Upper lobe of right lung (tissue), 1 donor: ENCODE measurements around the gene ICOSLG. TPM values are rescaled to one million over a fixed set of nuclear protein-coding genes. Genes with fewer than 3 reads are reported as not detected.
"Not testable (repeated sequence)": the region's sequence is repeated elsewhere in the genome, so short reads cannot be mapped to it uniquely, and the experiment has no call there.

Source experiments
- ATAC-seq: fragments of 200-7000 bp; cut with Tn5 transposase; one replicate; pipeline ENCODE4 v1.9.1; 2020; ENCODE audit warnings: mild to moderate bottlenecking, moderate library complexity
- DNase-seq: peaks from one replicate; pipeline ENCODE4 v3.0.0-alpha.2; 2020
- H3K27ac ChIP-seq: fragments of 200-600 bp; one replicate; pipeline ENCODE4 v1.8.0; 2022
- H3K27me3 ChIP-seq: fragments of 200-600 bp; one replicate; pipeline ENCODE4 v1.8.0; 2022; ENCODE audit warnings: mild to moderate bottlenecking
- H3K36me3 ChIP-seq: fragments of 200-600 bp; one replicate; pipeline ENCODE4 v1.8.0; 2022
- H3K4me1 ChIP-seq: fragments of 200-600 bp; one replicate; pipeline ENCODE4 v1.8.0; 2022
- H3K4me3 ChIP-seq: fragments of 200-600 bp; one replicate; pipeline ENCODE4 v1.8.0; 2022; ENCODE audit warnings: mild to moderate bottlenecking
- H3K9me3 ChIP-seq: fragments of 200-600 bp; one replicate; pipeline ENCODE4 v1.8.0; 2022
- intact Hi-C: fragments of 100-400 bp; cut with DNase I; formaldehyde crosslinking; loops from one replicate; pipeline ENCODE4 v1.11.0; 2022
- total RNA-seq: library from RNA; stranded (reverse); fragmentation: NEBNext Ultra II Directional; extraction: Animal tissue kit (Norgen Biotek cat#: 25700); gene quantifications from one replicate; pipeline ENCODE4 v1.2.1, GENCODE V29; 2021
- TF ChIP-seq, protein P1 (sequence below): fragments of 200-600 bp; IDR thresholded peaks from one replicate; pipeline ENCODE4 v1.8.0; 2022; ENCODE audit warnings: antibody characterized with exemption
- donor health status: DM: no; HTN: yes; CAD: no; lungs with severe emphysema.

ICOSLG gene
- total RNA-seq, 1 donor from 2014 or later, result 11.3 TPM

DNA sequence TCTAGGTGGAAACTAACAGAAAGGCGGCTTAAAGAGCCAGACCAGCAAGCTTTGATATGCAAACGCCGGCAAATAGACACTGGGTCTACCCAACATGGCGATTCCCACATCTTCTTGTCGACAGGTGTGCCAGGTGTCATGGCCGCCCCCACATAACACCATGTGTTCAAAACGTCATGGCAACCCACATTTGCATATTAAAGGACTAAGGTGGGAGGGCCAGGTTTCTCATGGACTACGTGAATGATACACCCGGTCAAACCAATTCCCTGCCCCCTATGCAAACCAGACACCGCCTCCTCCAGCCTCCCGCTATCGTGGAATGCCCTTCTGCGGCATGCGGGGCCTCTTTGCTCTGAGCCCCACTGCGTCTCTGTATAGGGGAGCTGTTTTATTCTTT, 41.3 kb downstream of the ICOSLG start:
- Histone ChIP-seq H3K27me3 (no peaks in the 10 kb centered on the region), H3K4me3 (no peak overlapping the region), H3K27ac (no peak overlapping the region), H3K9me3 (no peaks in the 10 kb centered on the region), H3K36me3 (no peaks in the 10 kb centered on the region), H3K4me1 (no peaks in the 10 kb centered on the region)
- ATAC-seq (no peak), DNase-seq (no peak)
- intact Hi-C loops, result no loop called here
- TF ChIP-seq, protein P1, sequence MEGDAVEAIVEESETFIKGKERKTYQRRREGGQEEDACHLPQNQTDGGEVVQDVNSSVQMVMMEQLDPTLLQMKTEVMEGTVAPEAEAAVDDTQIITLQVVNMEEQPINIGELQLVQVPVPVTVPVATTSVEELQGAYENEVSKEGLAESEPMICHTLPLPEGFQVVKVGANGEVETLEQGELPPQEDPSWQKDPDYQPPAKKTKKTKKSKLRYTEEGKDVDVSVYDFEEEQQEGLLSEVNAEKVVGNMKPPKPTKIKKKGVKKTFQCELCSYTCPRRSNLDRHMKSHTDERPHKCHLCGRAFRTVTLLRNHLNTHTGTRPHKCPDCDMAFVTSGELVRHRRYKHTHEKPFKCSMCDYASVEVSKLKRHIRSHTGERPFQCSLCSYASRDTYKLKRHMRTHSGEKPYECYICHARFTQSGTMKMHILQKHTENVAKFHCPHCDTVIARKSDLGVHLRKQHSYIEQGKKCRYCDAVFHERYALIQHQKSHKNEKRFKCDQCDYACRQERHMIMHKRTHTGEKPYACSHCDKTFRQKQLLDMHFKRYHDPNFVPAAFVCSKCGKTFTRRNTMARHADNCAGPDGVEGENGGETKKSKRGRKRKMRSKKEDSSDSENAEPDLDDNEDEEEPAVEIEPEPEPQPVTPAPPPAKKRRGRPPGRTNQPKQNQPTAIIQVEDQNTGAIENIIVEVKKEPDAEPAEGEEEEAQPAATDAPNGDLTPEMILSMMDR, result no peak

DNA sequence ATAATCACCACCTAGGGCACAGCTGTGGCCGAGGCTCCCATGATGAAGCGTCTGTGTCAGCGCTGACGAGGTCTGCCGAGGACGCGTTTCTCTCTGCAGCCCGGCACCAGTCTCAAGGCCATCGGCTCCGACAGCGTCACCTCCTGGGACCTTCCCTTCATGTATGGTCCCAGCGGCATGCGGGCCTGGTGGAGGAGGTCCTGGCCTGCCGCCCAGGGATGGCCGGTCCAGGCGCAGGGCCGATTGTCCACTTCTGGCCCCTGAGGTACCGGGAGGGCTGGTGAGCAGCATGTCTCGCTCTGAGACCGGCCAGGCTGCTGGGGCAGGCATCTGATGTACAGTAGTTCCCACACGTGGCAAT, 43.6 kb downstream of the ICOSLG start:
- H3K9me3 ChIP-seq, H3K27ac ChIP-seq, H3K4me1 ChIP-seq, ATAC-seq, intact Hi-C loops, H3K36me3 ChIP-seq, H3K27me3 ChIP-seq, H3K4me3 ChIP-seq, DNase-seq: not testable (repeated sequence)

DNA sequence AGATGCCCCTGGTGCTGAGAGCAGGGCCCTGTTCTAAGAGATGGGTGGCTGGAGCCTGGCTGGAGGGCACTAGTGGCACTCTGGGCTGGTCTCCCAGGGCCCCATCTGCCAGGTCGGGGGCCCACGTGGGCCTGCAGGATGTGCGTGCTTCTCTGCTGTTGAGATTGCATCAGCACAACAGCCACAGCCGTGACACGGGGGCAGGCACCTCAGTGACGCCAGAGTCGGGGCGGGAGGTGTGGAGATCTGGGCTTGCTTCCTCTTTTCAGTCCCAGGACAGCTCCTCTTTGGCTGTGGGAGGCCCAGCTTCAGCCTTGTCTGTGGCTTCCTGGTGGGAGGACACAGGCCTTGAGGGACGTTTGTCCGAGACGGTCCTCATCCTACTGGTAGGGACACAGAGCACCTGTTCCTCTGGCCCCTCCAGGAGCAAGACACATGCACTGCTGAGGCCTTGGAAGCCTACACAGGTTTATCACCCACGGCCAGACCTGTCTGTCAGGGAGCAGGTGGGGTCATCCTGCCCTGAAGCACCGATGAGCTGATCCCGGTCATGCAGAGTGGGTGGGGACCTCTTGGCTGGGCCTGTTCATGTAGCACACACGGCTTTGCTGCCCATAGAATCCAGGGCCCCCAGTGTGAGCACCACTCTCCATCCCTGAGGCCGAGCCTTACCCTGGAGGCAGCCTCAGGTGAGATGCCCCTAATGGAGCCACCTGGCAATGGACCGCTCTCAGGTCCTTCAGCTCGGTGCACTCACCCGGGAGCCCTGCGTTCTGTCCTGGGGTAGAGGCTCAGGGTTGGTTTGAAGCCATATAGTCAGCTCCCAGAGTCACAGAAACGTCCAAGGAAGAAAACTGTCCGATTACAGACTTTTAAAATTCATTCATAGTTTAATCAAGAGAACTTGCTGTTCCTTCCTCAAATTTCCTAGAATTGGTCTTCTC, 44.3 kb downstream of the ICOSLG start:
- DNase-seq, H3K9me3 ChIP-seq, H3K27me3 ChIP-seq, H3K36me3 ChIP-seq, H3K4me3 ChIP-seq, H3K4me1 ChIP-seq, intact Hi-C loops, H3K27ac ChIP-seq: not testable (repeated sequence)
- peak; percentile 82 for ATAC-seq

DNA sequence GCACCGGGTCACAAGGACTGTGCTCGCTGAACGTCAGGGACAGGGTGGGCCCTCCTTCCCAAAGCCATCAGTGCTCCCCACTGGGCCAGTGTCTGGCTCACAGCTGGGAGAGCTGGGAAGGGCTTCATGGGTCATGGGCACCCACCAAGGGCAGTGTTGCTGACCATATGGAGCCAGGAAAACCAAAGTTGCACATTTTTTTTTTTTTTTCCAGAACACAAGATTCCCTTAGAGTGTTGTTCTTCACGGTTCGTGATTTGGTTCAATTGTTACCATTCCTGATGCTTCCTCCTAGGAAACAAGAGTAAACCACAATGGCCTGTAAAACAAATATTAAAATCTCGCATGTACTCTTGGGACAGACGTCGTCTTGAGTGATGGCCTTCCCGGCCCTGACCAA, 45.9 kb downstream of the ICOSLG start:
- ATAC-seq, H3K36me3 ChIP-seq: not testable (repeated sequence)

DNA sequence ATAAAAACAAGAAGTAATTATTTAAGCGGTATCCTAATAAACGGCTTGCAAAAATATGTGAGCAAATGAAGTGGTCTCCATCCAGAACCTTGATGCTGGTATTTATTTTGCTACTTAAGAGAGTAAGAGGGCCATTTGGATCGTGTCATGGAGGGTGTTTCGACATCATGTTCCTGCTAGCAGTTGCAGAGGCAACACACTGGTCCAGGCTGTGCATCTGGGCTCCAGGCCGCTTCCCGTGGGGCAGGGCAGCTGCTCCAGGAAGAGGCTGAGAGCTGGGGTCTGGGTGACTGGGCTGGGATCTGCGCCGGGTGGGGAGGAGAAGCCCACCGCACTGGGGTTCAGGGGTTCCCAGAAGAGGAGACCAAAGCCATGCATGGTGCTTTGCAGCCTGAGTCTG, 46.3 kb downstream of the ICOSLG start:
- H3K27ac ChIP-seq, intact Hi-C loops, H3K4me3 ChIP-seq, DNase-seq, H3K27me3 ChIP-seq, H3K9me3 ChIP-seq, H3K4me1 ChIP-seq, H3K36me3 ChIP-seq: not testable (repeated sequence)
- peak; percentile 50 for ATAC-seq

More for the DNA sequence above, 45.9 kb downstream of the ICOSLG start:
- H3K27ac ChIP-seq, H3K9me3 ChIP-seq, H3K4me1 ChIP-seq, DNase-seq, intact Hi-C loops, H3K4me3 ChIP-seq, H3K27me3 ChIP-seq: not testable (repeated sequence)

DNA sequence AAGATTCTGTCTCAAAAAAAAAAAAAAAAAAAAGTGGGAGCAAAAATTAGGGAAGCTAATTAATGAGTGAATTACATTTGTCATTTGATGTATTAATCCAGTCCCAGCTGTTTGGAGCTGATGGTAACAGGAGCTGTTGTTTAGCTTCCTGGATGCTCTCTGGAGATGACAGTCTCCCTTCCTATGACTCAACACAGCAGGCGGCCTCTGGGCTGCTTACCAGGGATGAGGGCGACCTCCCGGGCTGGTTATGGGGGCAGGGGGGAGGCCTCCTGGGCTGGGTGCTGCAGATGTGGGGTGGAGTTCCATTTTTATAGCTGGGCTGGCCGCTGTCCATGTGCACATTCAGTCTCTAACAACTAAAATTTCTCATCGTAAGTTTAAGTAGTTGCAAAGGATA, 47.6 kb downstream of the ICOSLG start:
- intact Hi-C loops, result not testable (repeated sequence)

DNA sequence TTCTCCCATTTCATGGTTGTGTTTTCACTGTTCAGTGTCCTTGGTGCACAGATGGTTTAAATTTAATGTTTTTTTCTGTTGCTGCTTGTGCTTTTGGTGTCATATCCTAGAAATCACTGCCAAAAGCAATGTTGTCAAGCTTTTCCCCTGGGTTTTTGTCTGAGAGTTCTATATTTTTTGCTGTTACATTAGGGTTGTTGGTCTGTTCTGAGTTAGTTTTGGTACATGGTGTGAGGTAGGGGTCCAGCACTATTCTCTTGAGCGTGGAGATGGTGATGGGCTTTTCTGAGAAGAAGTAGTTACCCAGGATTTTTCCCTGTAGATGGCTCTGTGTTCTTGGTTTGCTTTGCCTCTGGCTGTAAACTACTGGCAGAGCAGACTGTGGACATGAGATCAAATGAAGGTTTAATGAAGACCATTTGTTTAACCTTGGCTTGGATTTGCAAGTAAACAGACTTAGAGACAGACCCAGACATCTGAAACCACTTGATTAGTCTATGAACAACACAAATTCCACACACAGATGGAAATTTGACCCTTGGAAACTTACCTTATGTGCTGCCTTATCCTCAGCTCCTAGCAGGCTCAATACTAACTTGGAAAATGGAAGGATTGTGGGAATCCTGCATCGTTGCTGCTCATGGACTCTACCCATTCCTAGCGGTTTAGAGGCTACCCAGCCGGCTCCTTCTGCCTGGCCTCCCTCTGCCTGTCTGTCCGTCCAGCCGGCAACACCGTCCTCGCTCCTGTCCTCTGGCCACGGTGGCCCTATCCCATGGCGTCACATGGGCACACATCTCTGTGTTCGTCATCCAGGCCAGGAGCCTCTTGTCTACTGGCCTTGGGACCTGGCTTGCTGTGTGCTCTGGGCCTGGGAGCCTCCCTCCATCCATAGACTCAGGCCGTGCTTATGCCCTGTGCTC, 50.1 kb downstream of the ICOSLG start:
- ATAC-seq, H3K27me3 ChIP-seq, intact Hi-C loops, H3K27ac ChIP-seq, H3K9me3 ChIP-seq, H3K36me3 ChIP-seq, H3K4me1 ChIP-seq, DNase-seq, H3K4me3 ChIP-seq: not testable (repeated sequence)

More for the DNA sequence above, 47.6 kb downstream of the ICOSLG start:
- peak; percentile 34 for ATAC-seq
- H3K4me3 ChIP-seq, DNase-seq, H3K9me3 ChIP-seq, H3K27me3 ChIP-seq, H3K36me3 ChIP-seq, H3K4me1 ChIP-seq, H3K27ac ChIP-seq: not testable (repeated sequence)

DNA sequence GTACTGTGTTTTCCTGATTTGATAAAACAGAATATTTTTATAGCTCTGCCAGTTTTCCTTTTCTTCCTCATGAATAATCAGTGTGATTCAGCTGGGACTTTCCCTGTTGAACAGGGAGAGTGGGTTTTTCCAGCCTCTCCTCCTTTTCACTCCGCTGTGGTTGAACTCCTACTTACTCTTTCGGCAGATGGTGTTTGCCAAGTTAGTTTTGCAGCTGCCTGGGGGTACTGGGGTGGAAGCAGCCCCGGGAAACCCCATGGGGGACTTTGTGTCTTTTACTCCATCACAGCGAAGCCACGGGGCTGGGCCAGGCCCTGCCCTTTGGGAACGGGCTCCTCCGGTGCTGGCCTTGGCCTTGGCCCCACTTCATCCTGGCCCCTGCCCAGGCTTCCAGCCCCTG, 55.9 kb downstream of the ICOSLG start:
- ATAC-seq, H3K27ac ChIP-seq, H3K4me1 ChIP-seq, DNase-seq, H3K4me3 ChIP-seq, H3K36me3 ChIP-seq, H3K9me3 ChIP-seq, intact Hi-C loops, H3K27me3 ChIP-seq: not testable (repeated sequence)

DNA sequence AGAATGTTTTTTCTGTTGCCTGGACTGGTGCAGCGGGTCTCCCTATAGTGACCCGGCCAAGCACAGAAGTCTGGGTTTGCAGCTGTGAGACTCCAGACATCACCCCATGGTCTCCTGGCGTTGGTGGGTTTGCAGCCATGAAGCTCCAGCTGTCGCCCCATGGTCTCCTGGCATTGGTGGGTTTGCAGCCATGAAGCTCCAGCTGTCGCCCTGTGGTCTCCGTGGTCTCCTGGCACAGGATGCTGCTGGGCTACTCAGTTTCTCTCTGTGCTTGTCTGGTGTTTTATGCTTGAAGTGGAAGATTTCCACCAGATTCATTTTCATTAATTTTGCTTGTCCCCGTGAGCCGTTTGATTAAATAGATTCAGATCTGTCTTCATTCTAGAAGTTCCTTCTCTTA, 58.5 kb downstream of the ICOSLG start:
- DNase-seq, H3K27me3 ChIP-seq, ATAC-seq, H3K27ac ChIP-seq, H3K9me3 ChIP-seq, H3K36me3 ChIP-seq, intact Hi-C loops, H3K4me3 ChIP-seq, H3K4me1 ChIP-seq: not testable (repeated sequence)

DNA sequence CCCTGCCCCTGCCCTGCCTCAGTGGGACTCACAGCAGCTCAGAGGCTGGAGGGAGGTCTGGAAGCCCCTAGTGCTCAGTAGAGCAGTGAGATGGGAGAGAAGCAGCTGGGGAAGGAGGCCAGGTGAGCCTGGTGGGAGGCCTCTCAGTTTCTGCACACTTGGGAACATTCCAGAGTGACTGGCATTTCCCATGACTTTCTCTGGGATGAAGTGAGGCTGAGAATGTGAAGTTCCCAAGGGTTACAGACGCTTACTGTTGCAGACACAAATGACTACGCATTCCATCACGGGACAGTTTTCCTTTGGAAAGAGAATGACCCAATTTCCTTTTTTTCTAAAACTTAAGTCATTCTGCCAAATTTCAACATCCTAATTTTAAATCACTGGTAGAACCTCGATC, 59.2 kb downstream of the ICOSLG start:
- H3K9me3 ChIP-seq, intact Hi-C loops, H3K4me1 ChIP-seq, H3K27ac ChIP-seq, H3K4me3 ChIP-seq, H3K36me3 ChIP-seq, H3K27me3 ChIP-seq: not testable (repeated sequence)
- DNase-seq (peak; percentile 25), ATAC-seq (peak; percentile 63)

DNA sequence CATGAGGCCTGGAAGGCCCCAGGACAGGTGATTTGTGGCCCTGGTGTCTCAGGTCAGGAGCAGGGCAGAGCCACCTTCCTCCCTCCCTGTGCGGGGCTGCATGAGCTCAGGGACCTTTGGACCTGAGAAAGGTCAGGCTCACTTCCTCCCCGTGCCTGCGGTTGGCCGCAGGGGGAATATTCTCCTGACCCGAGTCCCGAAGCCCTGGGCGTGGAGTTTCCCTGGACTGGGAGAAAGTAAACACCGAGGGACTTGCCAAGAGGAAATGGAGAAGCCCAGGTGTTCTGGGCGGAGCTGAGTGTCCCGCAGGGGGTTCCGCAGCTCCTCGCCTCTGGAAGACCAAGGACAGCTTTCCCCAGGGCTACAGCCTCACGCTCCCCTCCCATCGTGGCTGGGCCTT, 64.6 kb downstream of the ICOSLG start:
- H3K4me3 ChIP-seq, H3K27ac ChIP-seq, H3K36me3 ChIP-seq, intact Hi-C loops, H3K9me3 ChIP-seq, ATAC-seq, H3K27me3 ChIP-seq, DNase-seq, H3K4me1 ChIP-seq: not testable (repeated sequence)

DNA sequence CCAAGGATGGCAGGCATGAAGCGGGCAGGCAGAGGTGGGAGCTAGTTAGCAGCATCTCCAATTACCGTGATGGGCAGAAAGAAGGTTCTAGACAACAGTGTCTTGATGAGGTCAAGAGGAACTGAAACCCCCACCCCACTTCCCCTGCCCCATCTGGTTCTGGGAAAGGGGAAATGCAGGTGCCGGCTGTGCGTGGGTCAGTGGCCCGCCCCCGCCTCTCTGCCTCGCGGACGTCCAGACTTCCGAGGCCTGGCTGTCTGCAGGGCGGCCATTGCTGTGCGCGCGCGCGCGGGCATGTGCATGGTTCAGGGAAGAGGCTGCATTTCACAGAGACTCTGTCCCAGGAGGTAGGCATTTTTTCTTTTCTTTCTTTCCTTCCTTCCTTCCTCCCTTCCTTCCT, 65.6 kb downstream of the ICOSLG start:
- H3K36me3 ChIP-seq, H3K4me3 ChIP-seq, H3K4me1 ChIP-seq, H3K27ac ChIP-seq, H3K27me3 ChIP-seq, H3K9me3 ChIP-seq, intact Hi-C loops: not testable (repeated sequence)
- DNase-seq, result peak; percentile 68
- peak; percentile 83 for ATAC-seq
